Measurements from ENCODE around the gene VPS13C. TPM values are rescaled to one million over a fixed set of nuclear protein-coding genes. Genes with fewer than 3 reads are reported as not detected.

VPS13C gene
- total and polyA plus RNA-seq, 2 experiments from 2014 or later: 10.2 to 20.5 TPM

DNA sequence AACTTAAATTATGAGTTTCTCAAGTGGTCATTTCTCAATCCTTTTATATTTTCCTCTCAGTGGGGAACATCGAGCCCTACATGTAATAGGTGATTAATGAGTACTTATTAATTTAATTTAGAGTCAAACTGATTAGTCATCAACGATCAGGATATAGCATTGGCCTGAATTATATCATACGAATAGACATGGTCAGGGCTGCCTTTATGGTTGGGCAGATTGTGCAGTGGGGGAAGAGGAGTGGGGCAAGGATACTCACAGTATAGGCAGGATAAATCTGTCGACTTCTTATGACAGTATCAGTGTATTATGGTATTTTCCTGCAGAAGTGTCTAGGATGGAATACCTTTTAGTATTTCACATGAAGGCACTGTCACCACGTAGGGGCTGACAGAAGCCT, 33.6 kb upstream of the VPS13C start (continued):
- TF ChIP-seq, protein P1, sequence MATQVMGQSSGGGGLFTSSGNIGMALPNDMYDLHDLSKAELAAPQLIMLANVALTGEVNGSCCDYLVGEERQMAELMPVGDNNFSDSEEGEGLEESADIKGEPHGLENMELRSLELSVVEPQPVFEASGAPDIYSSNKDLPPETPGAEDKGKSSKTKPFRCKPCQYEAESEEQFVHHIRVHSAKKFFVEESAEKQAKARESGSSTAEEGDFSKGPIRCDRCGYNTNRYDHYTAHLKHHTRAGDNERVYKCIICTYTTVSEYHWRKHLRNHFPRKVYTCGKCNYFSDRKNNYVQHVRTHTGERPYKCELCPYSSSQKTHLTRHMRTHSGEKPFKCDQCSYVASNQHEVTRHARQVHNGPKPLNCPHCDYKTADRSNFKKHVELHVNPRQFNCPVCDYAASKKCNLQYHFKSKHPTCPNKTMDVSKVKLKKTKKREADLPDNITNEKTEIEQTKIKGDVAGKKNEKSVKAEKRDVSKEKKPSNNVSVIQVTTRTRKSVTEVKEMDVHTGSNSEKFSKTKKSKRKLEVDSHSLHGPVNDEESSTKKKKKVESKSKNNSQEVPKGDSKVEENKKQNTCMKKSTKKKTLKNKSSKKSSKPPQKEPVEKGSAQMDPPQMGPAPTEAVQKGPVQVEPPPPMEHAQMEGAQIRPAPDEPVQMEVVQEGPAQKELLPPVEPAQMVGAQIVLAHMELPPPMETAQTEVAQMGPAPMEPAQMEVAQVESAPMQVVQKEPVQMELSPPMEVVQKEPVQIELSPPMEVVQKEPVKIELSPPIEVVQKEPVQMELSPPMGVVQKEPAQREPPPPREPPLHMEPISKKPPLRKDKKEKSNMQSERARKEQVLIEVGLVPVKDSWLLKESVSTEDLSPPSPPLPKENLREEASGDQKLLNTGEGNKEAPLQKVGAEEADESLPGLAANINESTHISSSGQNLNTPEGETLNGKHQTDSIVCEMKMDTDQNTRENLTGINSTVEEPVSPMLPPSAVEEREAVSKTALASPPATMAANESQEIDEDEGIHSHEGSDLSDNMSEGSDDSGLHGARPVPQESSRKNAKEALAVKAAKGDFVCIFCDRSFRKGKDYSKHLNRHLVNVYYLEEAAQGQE (IDR thresholded peaks at IDR 0.05; ENCODE audit: unreplicated experiment): no peak
- no peak for TF ChIP-seq POLR2AphosphoS5 (IDR thresholded peaks at IDR 0.05; ENCODE audit: low read depth)
- TF ChIP-seq, protein P2, sequence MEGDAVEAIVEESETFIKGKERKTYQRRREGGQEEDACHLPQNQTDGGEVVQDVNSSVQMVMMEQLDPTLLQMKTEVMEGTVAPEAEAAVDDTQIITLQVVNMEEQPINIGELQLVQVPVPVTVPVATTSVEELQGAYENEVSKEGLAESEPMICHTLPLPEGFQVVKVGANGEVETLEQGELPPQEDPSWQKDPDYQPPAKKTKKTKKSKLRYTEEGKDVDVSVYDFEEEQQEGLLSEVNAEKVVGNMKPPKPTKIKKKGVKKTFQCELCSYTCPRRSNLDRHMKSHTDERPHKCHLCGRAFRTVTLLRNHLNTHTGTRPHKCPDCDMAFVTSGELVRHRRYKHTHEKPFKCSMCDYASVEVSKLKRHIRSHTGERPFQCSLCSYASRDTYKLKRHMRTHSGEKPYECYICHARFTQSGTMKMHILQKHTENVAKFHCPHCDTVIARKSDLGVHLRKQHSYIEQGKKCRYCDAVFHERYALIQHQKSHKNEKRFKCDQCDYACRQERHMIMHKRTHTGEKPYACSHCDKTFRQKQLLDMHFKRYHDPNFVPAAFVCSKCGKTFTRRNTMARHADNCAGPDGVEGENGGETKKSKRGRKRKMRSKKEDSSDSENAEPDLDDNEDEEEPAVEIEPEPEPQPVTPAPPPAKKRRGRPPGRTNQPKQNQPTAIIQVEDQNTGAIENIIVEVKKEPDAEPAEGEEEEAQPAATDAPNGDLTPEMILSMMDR (conservative IDR thresholded peaks at IDR 0.05; ENCODE audit: low read depth in 2 of 2): no peak
- no peak for TF ChIP-seq EZH2 (IDR thresholded peaks at IDR 0.05; ENCODE audit: low read depth, unreplicated experiment)
- no peak for TF ChIP-seq CREB1 (CRISPR knock-in tag; IDR thresholded peaks at IDR 0.05; ENCODE audit: low read depth)
- no peak for TF ChIP-seq JUNB (IDR thresholded peaks at IDR 0.05; ENCODE audit: unreplicated experiment)

DNA sequence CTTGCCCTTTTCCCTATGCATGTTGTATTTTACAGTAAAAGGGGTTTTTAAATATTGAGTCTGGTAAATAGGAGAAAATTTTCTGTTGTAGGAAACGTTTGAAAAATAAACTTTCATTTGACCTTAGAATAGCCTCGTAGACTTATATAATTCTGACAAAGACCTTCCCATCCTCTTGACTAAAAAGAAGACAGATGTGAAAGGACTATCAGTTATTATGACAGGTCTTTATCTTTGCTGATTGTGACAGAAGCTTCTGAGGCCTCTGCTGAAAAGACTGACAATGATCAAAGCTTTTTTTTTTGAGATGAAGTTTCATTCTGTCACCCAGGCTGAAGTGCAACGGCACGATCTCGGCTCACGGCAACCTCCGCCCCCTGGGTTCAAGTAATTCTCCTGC, 30.7 kb upstream of the VPS13C start:
- H3K36me3 ChIP-seq (ENCODE audit: insufficient read depth): no peaks in the 10 kb centered on the region
- no peaks in the 10 kb centered on the region for H3F3A ChIP-seq (replicated peaks; ENCODE audit: low read depth)
- H3K27ac ChIP-seq (ENCODE audit: low read depth): no peak overlapping the region
- H3K27me3 Mint-ChIP-seq (ENCODE audit: insufficient read depth, low read depth, poor library complexity): no peaks in the 10 kb centered on the region
- H3K27ac Mint-ChIP-seq: no peak overlapping the region
- H3K4me1 Mint-ChIP-seq: no peaks in the 10 kb centered on the region
- no peak overlapping the region for H3K4me3 Mint-ChIP-seq
- no peaks in the 10 kb centered on the region for H3K79me2 ChIP-seq (replicated peaks; ENCODE audit: insufficient read depth)
- no peak for DNase-seq (ENCODE audit: low spot score)
- no peaks in the 10 kb centered on the region for H3K4me1 ChIP-seq (ENCODE audit: insufficient read depth)
- H3K9me3 Mint-ChIP-seq: no peaks in the 10 kb centered on the region
- H3K36me3 Mint-ChIP-seq (ENCODE audit: low read depth): no peaks in the 10 kb centered on the region
- no peaks in the 10 kb centered on the region for H3K9me2 ChIP-seq (ENCODE audit: insufficient read depth)
- ATAC-seq: no peak
- H3K27me3 ChIP-seq (ENCODE audit: insufficient read depth): no peaks in the 10 kb centered on the region
- no peak overlapping the region for H3K4me3 ChIP-seq
- no peak overlapping the region for H2AFZ ChIP-seq
- H3K4me2 ChIP-seq: no peak overlapping the region
- H4K20me1 ChIP-seq (replicated peaks; ENCODE audit: insufficient read depth): no peaks in the 10 kb centered on the region
- TF ChIP-seq NANOG (IDR thresholded peaks at IDR 0.05; ENCODE audit: borderline replicate concordance) (no peak), ZNF331 (CRISPR knock-in tag; IDR thresholded peaks at IDR 0.05; ENCODE audit: low read depth) (no peak)
- TF ChIP-seq, protein P3, sequence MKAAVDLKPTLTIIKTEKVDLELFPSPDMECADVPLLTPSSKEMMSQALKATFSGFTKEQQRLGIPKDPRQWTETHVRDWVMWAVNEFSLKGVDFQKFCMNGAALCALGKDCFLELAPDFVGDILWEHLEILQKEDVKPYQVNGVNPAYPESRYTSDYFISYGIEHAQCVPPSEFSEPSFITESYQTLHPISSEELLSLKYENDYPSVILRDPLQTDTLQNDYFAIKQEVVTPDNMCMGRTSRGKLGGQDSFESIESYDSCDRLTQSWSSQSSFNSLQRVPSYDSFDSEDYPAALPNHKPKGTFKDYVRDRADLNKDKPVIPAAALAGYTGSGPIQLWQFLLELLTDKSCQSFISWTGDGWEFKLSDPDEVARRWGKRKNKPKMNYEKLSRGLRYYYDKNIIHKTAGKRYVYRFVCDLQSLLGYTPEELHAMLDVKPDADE (IDR thresholded peaks at IDR 0.05): no peak
- TF ChIP-seq, protein P4, sequence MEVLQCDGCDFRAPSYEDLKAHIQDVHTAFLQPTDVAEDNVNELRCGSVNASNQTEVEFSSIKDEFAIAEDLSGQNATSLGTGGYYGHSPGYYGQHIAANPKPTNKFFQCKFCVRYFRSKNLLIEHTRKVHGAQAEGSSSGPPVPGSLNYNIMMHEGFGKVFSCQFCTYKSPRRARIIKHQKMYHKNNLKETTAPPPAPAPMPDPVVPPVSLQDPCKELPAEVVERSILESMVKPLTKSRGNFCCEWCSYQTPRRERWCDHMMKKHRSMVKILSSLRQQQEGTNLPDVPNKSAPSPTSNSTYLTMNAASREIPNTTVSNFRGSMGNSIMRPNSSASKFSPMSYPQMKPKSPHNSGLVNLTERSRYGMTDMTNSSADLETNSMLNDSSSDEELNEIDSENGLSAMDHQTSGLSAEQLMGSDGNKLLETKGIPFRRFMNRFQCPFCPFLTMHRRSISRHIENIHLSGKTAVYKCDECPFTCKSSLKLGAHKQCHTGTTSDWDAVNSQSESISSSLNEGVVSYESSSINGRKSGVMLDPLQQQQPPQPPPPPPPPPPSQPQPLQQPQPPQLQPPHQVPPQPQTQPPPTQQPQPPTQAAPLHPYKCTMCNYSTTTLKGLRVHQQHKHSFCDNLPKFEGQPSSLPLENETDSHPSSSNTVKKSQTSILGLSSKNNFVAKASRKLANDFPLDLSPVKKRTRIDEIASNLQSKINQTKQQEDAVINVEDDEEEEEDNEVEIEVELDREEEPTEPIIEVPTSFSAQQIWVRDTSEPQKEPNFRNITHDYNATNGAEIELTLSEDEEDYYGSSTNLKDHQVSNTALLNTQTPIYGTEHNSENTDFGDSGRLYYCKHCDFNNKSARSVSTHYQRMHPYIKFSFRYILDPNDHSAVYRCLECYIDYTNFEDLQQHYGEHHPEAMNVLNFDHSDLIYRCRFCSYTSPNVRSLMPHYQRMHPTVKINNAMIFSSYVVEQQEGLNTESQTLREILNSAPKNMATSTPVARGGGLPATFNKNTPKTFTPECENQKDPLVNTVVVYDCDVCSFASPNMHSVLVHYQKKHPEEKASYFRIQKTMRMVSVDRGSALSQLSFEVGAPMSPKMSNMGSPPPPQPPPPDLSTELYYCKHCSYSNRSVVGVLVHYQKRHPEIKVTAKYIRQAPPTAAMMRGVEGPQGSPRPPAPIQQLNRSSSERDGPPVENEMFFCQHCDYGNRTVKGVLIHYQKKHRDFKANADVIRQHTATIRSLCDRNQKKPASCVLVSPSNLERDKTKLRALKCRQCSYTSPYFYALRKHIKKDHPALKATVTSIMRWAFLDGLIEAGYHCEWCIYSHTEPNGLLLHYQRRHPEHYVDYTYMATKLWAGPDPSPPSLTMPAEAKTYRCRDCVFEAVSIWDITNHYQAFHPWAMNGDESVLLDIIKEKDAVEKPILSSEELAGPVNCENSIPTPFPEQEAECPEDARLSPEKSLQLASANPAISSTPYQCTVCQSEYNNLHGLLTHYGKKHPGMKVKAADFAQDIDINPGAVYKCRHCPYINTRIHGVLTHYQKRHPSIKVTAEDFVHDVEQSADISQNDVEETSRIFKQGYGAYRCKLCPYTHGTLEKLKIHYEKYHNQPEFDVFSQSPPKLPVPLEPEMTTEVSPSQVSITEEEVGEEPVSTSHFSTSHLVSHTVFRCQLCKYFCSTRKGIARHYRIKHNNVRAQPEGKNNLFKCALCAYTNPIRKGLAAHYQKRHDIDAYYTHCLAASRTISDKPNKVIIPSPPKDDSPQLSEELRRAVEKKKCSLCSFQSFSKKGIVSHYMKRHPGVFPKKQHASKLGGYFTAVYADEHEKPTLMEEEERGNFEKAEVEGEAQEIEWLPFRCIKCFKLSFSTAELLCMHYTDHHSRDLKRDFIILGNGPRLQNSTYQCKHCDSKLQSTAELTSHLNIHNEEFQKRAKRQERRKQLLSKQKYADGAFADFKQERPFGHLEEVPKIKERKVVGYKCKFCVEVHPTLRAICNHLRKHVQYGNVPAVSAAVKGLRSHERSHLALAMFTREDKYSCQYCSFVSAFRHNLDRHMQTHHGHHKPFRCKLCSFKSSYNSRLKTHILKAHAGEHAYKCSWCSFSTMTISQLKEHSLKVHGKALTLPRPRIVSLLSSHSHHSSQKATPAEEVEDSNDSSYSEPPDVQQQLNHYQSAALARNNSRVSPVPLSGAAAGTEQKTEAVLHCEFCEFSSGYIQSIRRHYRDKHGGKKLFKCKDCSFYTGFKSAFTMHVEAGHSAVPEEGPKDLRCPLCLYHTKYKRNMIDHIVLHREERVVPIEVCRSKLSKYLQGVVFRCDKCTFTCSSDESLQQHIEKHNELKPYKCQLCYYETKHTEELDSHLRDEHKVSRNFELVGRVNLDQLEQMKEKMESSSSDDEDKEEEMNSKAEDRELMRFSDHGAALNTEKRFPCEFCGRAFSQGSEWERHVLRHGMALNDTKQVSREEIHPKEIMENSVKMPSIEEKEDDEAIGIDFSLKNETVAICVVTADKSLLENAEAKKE (CRISPR knock-in tag; IDR thresholded peaks at IDR 0.05): no peak

Measured in GM23338 (cell line).